T-helper 9 cell (primary cell): ENCODE data around the gene SNN.

Experiments
- DNase-seq: peaks from one replicate; pipeline ENCODE4 v3.0.0-alpha.2; 2020

The SNN gene

DNA sequence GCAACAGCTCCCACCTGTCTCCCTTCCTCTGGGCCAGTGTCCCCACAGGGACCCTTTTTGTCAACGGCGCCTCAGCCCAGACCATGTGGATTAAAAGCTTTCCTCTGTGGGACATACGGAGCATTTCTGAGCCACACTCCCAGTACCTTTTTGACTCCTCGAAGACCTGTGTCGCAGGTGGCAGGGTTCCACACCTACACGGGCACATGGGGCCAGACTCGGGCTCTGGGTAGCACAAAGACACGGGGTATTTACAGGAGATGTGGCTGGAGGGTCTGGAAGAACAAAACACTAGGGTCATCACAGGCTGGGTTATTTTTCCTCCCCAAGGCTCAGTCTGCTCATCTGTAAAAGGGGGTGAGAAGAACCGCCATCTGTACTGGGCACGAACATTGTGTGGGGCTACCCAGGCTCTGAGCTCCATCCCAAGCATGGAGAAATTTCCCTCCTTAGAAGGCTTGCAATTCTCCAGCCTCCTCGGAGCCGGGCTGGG lies 32.5 kb upstream of the SNN start:
- DNase-seq: no peak

DNA sequence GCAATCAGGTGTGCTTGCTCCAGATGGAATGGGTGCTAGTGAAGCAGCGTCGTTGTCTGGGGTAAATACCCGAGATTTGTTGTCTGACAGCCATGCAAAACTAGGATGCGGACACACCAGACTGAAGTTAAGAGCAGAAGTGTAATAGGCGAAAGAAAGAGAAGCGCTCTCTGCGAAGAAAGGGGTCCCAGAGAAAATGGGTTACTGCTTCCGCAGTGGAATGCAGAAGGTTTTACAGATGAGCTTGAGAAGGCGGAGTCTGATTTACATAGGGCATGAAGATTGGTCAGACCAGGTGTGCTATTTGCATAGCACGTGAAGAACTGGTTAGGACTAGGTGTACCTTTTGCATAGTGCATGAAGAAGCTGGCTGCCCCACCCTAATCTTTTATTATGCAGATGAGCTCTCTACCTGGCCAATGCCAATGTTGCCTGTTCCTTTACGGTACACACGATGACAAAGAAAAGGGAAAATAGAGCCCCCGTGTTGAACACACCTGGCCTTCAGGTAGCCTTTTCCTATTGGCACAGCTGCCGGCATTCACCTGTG lies 32.0 kb upstream of the SNN start:
- no peak for DNase-seq

DNA sequence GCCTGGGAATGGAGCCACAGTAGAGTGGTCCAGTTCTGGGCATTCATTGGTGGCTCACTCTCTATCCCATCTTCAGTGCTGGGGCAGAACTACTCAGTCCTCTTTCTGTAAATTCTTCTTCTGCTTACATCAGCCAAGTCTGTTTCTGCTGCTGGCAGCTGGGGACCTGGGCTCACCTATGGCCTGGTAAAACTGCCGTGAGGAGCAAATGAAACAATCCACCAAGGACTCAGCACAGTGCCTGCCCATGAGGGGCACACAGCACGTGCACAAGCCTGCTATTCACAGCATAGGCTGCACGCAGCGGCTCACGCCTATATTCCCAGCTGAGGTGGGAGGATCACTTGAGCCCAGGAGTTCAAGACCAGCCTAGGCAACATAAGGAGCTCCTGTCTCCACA lies 30.9 kb upstream of the SNN start:
- DNase-seq: no peak

DNA sequence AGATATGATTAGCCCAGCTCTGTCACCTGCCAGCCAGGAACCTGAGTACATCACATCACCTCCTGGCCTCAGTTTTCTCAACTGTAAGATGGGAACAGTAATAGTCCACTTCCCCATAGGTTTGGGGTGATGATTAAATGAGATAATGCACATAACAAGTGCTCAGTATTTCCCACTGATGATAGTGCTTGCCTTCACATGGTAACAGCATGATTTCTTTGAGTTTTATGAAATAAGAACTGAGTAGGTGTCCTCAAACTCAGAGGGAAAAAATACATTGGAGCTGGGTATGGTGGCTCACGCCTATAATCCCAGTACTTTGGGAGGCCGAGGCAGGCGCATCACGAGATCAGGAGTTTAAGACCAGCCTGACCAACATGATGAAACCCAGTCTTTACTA lies 30.1 kb upstream of the SNN start:
- no peak for DNase-seq

DNA sequence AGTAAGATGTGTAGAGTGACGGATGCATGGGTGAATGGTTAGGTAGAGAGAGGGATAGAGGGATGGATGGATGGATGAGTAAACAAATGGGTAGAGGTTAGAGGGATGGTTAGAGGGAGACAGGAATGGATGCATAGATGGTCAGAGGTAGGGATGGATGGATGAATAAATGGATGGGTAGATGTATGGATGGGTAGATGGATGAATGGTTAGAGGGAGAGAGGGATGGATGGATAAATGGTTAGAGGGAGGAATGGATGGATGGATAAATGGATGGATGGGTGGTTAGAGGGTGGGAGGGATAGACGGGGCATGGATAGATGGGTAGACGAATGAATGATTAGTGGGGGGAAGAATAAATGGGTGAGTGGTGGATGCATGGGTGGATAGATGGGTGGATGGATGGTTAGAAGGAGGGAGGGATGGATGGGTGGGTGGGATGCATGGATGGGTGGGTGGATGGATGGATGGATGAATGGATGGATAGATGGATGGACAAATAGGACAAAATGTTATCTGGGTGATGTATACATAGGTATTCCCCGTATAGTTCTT lies 29.2 kb upstream of the SNN start:
- no peak for DNase-seq

DNA sequence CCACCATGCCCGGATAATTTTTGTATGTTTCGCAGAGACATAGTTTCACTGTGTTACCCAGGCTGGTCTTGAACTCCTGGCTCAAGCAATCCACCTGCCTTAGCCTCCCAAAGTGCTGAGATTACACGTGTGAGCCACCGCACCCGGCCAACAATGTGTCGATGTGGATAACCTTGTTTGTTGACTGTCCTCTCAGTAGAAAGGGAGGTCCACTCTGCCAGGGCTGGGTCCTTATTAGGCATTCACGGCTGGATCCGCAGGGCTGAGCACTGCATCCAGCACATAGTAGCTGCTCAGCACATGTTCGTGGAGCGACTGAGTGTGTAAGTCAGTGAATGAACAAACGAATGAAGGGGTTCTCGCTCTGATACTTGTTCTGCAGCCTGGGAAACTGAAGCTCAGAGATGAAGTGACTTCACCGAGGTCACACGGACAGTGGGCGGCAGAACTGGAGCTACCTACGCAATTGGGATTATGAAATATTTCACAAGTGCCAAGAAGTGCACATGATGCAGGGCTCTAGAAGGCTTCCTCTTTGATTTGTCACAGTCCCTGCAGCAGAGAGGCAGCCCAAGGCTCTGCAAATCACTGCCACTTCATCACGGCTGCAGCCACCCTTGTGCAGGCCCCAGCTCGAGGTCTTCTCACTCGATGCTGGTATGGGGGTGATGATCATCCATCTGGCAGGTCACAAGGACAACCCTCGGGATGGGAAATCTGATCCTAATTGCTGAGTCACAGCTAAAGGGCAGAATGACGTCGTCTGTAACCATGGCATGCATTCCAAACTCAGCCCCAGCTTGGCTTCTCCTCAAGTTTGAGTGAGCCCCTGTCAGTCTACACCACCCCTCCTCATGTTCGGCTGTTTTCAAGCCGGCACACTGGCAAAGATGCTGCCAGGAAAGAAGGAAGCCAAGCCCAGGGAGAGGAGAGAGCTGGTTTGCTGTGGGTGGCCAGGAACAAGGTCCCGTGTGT lies 28.0 kb upstream of the SNN start:
- no peak for DNase-seq

DNA sequence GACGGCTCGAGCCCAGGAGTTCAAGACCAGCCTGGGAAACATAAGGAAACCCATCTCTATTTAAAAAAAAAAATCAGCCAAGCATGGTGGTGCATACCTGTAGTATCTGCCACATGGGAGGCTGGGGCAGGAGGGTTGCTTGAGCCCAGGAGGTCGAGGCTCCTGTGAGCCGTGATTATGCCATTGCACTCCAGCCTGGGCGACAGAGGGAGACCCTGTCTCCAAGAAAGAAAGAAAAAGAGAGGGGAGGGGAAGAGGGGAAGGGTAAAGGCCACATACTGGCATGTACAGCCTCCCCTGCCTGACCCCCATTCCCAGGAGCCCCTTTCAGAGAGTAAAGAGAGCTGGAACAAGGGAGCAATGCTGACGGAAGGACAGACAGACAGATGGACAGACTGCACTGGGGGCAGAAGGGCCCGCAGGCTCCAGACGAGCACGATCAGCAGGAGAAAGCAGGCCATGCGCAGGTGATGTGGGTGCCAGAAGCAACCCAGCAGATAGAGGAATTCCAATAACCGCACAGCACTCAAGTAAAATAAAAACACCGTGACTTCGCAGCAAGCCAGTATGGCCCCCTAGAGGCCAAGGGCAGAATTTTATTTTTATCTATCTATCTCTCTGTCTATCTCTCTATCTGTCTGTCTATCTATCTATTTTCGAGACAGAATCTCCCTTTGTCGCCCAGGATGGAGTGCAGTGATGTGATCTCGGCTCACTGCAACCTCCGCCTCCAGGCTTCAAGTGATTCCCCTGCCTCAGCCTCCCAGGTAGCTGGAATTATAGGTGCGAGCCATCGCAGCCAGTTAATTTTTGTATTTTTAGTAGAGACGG lies 27.1 kb upstream of the SNN start:
- DNase-seq: peak; percentile 11

DNA sequence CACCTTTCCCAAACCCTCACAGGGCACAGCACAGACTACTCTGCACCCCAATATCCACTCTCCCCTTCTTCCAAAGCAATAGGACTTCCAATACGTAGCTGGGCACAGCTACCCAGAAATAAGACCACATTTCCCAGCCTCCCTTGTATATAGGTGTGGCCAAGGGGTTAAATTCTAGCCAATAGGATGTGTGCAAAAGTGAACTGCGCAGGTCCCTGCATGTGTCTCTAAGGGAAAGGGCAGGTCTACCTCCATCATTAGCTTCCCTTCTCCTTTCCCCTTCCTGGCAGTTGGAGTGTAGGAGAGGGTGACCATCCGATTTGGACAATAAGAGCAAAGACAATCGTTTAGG lies 25.5 kb upstream of the SNN start:
- no peak for DNase-seq

DNA sequence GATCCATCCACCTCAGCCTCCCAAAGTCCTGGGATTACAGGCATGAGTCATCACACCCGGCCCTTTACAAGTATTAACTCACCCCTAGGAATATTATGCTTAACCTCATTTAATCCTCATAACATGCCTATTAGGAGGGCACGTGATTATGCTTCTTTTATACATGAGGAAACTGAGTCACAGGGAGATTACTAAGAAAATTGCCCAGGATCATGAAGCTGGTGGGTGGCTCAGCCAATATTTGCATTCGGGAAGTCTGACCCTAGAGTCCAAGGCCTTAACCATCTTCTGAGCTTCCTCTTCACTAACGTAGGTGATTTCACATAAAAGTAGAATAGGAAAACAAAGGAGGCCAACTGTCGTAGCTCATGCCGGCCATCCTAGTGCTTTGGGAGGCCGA lies 19.0 kb upstream of the SNN start:
- no peak for DNase-seq

DNA sequence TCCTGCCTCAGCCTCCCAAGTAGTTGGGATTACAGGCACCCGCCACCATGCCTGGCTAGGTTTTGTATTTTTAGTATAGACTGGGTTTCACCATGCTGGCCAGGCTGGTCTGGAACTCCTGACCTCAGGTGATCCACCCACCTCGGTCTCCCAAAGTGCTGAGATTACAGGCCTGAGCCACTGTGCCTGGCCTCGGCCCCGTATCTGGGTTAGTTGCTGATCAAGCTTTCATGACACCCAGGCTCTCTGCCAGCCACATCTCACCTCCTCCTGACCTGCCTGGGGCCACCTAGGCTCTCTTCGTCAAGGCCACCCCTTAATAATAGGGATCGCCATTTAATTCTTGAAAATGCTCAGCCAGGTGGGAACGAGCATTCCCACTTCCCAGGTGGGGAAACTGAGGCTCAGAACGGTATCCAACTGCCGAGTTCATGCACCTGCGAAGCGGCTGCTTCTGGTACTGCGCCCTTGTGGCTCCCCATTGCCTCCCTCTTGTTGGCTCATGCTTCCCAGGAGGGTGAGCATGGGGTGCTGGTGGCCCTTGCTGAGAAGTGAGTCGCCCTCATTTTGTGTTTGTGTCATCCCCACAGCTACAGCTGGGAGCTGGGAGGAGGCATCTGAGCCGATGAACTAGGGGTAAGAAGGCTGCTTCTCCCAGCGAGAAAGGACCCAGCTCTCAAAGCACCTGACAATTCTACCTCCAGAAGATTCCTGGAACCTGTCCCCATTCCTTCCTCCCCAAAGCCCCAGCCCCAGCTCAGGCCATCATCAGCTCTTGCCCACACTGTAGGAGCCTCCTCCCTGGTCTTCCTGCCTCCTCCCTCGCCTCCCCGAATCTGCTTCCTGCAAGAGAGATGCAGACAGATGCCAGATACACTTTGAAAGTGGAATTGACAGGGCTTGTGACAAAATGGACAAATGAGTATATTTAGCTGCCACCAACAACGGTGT lies 17.3 kb upstream of the SNN start:
- DNase-seq: no peak

DNA sequence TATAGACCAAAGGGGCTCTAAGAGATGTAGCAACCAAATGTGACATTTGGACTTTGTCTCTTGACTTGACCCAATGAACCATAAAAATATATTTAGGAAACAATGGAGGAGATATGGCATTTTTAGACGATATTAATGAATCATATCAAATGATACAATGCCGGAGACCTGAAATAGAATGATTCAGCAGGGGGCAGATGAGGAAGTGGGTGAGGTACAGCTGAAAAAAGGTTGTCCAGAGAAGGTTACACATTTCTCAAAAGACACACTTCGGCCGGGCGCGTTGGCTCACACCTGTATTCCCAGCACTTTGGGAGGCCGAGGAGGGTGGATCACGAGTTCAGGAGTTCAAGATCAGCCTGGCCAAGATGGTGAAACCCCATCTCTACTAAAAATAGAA lies 16.5 kb upstream of the SNN start:
- DNase-seq: no peak

DNA sequence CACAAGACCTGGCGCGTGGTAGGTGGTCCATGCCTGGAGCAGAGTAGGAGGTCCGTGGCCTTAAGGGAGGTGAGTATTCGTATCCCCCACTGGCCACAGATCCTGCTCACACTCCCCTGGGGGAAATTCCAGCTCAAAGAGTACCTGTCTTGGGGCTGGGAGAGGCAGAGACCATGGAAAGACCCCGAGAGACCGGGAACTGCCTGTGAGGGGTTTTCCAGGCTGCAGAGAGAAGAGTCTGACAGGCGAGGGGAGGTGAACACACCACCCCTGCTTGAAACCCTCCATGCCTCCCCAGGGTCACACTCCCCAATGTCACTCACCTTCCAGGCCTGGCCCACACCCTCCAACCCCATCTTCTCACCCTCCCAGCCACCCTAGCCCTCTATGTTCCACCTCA lies 12.6 kb upstream of the SNN start:
- DNase-seq: no peak

DNA sequence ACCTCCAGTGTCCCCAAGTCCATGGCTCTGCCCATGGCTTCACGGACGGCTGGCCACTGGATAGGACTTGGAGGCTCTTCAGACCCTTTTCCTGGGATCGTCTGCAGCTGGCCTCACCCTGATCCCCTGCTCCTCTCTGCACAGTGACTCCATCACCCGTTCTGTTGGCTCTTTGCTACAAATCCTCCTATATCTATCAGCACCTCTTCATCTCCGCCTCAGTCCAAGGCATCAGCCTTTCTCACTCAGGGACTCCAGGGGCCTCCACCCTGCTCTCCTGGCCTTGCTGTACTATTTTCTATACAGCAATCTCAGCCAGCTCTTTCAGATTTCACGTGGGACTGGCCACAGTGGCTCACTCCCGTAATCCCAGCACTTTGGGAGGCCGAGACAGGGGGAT lies 10.7 kb upstream of the SNN start:
- DNase-seq: no peak

DNA sequence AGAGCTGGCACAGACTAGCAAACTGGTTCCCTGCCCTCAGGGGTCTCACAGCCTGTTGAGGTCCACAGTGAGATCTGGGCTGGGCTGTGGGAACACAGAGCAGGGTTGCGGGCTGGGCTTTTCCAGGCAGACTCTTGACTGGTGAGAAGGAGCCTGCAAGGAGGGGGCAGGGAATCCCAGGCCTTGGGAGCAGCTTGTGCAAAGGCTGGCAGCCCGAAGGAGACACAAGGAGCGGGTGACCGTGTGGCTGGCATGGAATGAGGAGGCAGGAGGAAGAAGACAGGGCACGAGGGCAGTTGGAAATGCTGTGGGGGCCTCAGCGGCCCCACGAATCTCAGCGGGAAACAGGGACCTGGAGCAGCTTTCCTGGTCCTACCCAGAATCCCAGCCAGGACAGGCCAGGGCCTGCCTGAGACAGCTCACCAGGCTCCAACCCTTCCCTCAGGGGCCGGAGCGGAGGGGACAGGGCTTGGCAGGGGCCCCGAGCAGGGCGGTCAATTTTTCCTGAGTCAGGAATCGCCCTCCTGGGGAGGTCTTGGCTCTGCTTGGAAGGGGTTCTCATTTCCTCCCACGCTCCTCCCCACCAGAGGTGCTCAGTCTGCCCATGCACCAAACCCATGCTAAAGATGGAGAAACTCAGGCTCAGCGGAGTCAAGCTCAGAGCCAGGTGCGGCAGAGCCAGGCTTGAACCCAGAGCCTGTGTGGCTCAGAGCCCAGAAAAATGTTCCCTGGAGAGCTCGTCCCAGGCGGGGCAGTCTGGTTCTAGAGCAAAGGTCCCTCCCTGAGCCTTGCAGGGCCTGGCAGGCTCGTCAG lies 9.2 kb upstream of the SNN start:
- DNase-seq: no peak

DNA sequence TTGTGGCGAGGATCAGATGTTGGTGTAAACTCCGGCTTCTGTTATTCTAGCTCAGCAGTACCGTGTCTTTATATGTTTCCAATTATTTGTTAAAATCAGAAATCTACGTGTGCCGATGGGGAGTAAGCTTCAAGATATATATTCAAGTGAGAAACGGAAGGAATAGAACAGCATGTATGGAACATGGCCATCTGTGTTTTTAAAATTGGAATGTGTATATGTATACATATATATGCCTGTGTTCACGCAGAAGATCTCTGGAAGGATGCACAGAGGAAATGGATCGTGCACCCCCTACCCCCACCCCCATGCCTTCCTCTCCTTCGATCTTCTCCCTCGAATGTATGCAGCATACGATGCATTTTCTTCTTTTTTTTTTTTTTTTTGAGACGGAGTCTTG lies 7.7 kb upstream of the SNN start:
- DNase-seq: no peak

DNA sequence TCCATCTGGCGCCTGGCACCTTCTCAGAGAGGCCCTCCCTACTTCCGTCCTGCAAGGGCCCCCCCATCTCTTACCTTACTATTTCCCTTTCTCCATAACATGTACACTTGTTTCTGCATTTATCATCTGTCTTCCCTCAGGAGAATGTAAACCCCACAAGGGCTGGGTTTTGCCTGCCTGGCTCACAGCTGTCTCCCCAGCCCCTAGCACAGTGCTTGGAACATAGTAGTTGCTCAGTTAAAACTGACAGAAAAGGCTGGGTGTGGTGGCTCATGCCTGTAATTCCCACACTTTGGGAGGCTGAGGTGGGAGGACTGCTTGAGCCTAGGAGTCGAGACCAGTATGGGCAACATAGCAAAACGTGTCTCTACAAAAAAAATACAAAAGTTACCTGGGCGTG lies 5.7 kb upstream of the SNN start:
- DNase-seq: no peak

DNA sequence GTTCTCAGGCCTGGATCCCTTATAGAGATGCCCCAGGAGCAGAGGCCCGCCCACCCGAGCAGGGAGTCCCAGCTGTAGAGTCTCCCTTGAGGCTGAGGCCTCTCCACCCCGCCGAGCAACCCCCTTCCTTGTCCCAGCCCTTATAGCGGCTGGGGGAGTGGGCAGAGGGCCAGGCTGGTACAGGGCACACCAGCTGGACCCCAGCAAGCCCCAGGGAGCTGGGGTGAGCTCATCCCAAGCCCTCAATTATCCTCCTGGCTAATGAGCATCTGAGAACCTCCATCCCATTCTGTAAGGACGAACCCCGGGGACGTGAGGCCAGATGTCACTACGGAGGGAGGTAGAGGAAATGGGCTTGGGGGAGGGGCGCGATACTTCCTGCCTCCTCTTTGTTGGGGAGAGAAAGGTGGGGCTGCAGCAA lies 3.2 kb upstream of the SNN start:
- DNase-seq: no peak

DNA sequence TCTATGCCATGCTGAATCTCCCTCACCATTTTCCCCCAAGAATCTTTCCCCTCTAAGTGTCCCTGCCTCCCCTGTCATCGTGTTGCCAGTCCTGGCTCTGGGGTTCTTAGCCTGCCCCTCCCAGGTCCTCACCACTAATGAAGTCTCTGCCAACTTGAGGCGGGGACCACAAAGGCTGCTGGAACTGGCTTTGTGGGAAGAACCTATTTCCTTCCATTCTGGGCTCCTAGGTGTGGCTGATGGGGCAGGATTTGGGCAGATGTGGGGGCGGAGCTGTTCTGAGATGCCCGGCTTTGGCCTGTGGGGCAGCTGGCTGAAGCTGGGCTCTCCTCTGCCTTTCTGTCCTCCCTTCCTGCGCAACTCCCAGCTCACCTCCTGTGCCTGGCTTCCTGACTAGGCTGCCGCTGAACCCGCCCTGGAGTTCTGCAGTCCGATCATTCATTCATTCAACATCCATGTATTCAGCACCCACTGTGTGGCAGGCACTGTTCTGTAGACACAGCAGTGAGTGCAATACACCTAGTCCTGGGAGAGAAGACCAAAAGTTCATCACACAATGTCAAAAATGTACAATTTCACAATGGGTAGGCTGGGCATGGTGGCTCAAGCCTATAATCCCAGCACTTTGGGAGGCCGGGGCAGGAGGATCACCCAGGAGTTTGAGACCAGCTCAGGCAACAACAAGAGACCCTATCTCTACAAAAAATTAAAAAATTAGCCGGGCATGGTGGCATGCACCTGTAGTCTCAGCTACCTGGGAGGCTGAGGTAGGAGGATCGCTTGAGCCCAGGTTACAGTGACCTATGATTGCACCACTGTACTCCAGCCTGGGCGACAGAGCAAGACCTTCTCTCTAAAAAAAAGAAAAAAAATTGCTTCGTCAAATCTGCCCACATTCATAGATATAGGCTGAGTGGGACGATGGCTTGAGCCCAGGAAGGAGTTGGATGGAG lies 1.9 kb upstream of the SNN start:
- DNase-seq: no peak

DNA sequence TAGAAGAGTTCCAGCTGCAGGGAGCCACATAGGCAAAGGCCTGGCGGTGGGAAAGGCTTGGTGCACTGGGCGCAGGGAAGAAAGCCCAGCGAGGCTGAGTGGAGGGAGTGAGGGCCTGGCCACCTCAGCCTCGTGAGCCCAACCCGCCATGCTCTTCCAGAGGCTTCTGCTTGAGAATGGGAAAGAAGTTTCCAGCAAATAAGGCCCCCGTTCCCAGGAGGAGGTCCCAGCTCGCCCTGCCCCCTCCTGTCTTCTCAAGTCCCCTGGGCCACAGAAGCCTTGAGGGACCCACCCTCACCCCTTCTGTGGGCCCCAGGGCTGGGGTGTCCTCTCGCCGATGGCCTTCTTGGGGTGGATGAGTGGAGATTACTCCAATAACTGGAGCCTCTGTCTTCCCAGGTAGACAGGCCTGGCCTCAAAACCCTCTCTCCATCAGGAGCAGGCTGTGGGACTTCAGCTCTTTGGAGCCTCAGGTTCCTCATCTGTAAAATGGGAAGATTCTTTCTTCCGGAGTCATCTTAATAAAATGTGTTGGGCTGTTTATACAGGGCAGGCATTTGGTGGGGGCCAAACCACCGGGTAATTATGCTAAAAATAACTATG lies 933 bp upstream of the SNN start:
- DNase-seq: no peak
